Fibroblast of lung (primary cell): ENCODE measurements around the gene TMEM82. TPM values are rescaled to one million over a fixed set of nuclear protein-coding genes. Genes with fewer than 3 reads are reported as not detected.

Source experiments
- DNase-seq, 2 donors: peaks; one replicate each; pipeline versions ENCODE4 v3.0.0 to v3.0.0-alpha.2; 2010; ENCODE audit warnings: low read depth in 2 of 2
- H2AFZ ChIP-seq: 2 replicates; pipeline ENCODE4 v1.5.1; 2012; ENCODE audit warnings: low read length, control low read depth, inconsistent platforms
- H3K27ac ChIP-seq: 2 replicates; pipeline ENCODE4 v1.5.1; 2011; ENCODE audit warnings: low read length, control low read depth; ENCODE audit not compliant: insufficient read depth
- H3K27me3 ChIP-seq: 2 replicates; pipeline ENCODE4 v1.5.1; 2011; ENCODE audit warnings: mild to moderate bottlenecking, low read length; ENCODE audit not compliant: control insufficient read depth, insufficient read depth
- H3K36me3 ChIP-seq: 2 replicates; pipeline ENCODE4 v1.5.1; 2011; ENCODE audit warnings: low read length; ENCODE audit not compliant: control insufficient read depth, insufficient read depth
- H3K4me1 ChIP-seq: 2 replicates; pipeline ENCODE4 v1.5.1; 2011; ENCODE audit warnings: low read length; ENCODE audit not compliant: control insufficient read depth, insufficient read depth; ENCODE audit errors: extremely low read depth
- H3K4me2 ChIP-seq: 2 replicates; pipeline ENCODE4 v1.5.1; 2011; ENCODE audit warnings: low read length, control low read depth; ENCODE audit not compliant: insufficient read depth; ENCODE audit errors: extremely low read depth
- H3K4me3 ChIP-seq, 4 experiments: fragments of 200-600 bp in 1 of 4; sonication (generic) in 1 of 4; replicated peaks in 1 of 4; 2 replicates each; pipeline ENCODE4 v1.5.1; 2011 to 2016; ENCODE audit warnings: low read length in 4 of 4, low read depth in 3 of 4, mild to moderate bottlenecking in 3 of 4, control low read depth in 2 of 4, inconsistent platforms in 1 of 4, mixed read lengths in 1 of 4; ENCODE audit not compliant: insufficient read depth in 1 of 4; ENCODE audit errors: control extremely low read depth in 1 of 4
- H3K79me2 ChIP-seq: 2 replicates; pipeline ENCODE4 v1.5.1; 2012; ENCODE audit warnings: mild to moderate bottlenecking, low read length, inconsistent platforms; ENCODE audit not compliant: control insufficient read depth, insufficient read depth
- H3K9ac ChIP-seq: 2 replicates; pipeline ENCODE4 v1.5.1; 2011; ENCODE audit warnings: mild to moderate bottlenecking, low read length, control low read depth; ENCODE audit not compliant: insufficient read depth
- H3K9me3 ChIP-seq: 2 replicates; pipeline ENCODE4 v1.5.1; 2012; ENCODE audit warnings: low read depth, low read length; ENCODE audit not compliant: control insufficient read depth, insufficient read depth
- H4K20me1 ChIP-seq: 2 replicates; pipeline ENCODE4 v1.5.1; 2011; ENCODE audit warnings: low read length; ENCODE audit not compliant: control insufficient read depth, insufficient read depth; ENCODE audit errors: extremely low read depth
- CTCF ChIP-seq, 2 donors: IDR thresholded peaks in 1 of 2; conservative IDR thresholded peaks in 1 of 2; 1 replicate in 1 of 2; 2 replicates in 1 of 2; pipeline ENCODE4 v1.5.1; 2011 to 2012; ENCODE audit warnings: low read length in 2 of 2, control low read depth in 1 of 2, inconsistent platforms in 1 of 2, low read depth in 1 of 2, mild to moderate bottlenecking in 1 of 2
- EZH2 ChIP-seq: IDR thresholded peaks from 2 replicates; pipeline ENCODE4 v1.5.1; 2012; ENCODE audit warnings: low read length, control low read depth, mild to moderate bottlenecking; ENCODE audit errors: missing control alignments
- polyA plus RNA-seq, 2 donors: library from polyadenylated mRNA; depleted of rRNA in 1 of 2; stranded (reverse) in 1 of 2; unstranded in 1 of 2; fragments of >200 nt; gene quantifications; 2 replicates each; pipeline ENCODE4 v1.2.1, GENCODE V29; 2011 to 2012; ENCODE audit warnings: missing spikeins in 1 of 2
- total RNA-seq: library from RNA; depleted of rRNA; stranded (reverse); fragments of >200 nt; gene quantifications from 2 replicates; pipeline ENCODE4 v1.2.1, GENCODE V29; 2014

TMEM82 gene
- total and polyA plus RNA-seq, 2 donors (not counting 1 experiment from before 2014, with no cell fraction given): not detected

GRCh38 chr1:15706751-15707150 is 35.5 kb upstream of the TMEM82 start:
- TF ChIP-seq EZH2 (no peak), CTCF (conservative IDR thresholded peaks at IDR 0.05 in 1 of 2, IDR thresholded peaks at IDR 0.05 in 1 of 2; ENCODE audit: low read depth in 1 of 2, low read length in 2 of 2) (no peak)
- Histone ChIP-seq H3K9me3 (no peaks in the 10 kb centered on the region), H3K4me2 (no peak overlapping the region), H3K79me2 (peaks cover 43% of the 10 kb centered on the region), H3K4me3 (no peak overlapping the region), H2AFZ (no peak overlapping the region), H4K20me1 (no peaks in the 10 kb centered on the region), H3K4me1 (peaks cover 10% of the 10 kb centered on the region), H3K36me3 (peaks cover 4% of the 10 kb centered on the region), H3K27me3 (no peaks in the 10 kb centered on the region), H3K9ac (no peak overlapping the region), H3K27ac (no peak overlapping the region)
- DNase-seq: no peak

- H3K79me2 ChIP-seq: peaks cover 40% of the 10 kb centered on the region
- H3K9me3 ChIP-seq: no peaks in the 10 kb centered on the region
- no peak overlapping the region for H3K9ac ChIP-seq
- no peaks in the 10 kb centered on the region for H3K27me3 ChIP-seq
- H4K20me1 ChIP-seq: no peaks in the 10 kb centered on the region
- no peak overlapping the region for H3K4me3 ChIP-seq
- peaks cover 10% of the 10 kb centered on the region for H3K4me1 ChIP-seq
- H3K4me2 ChIP-seq: no peak overlapping the region
- no peak for DNase-seq
- H2AFZ ChIP-seq: no peak overlapping the region
- TF ChIP-seq CTCF (conservative IDR thresholded peaks at IDR 0.05 in 1 of 2, IDR thresholded peaks at IDR 0.05 in 1 of 2; ENCODE audit: low read depth in 1 of 2, low read length in 2 of 2) (no peak), EZH2 (no peak)
- H3K36me3 ChIP-seq: peaks cover 2% of the 10 kb centered on the region
- H3K27ac ChIP-seq: no peak overlapping the region
Measured at GRCh38 chr1:15707239-15707925, 34.9 kb upstream of the TMEM82 start.

- Histone ChIP-seq H3K9me3 (no peaks in the 10 kb centered on the region), H3K4me1 (peaks cover 4% of the 10 kb centered on the region), H3K27ac (no peak overlapping the region), H3K4me3 (no peak overlapping the region), H2AFZ (no peak overlapping the region), H3K4me2 (no peak overlapping the region), H3K36me3 (peaks cover 2% of the 10 kb centered on the region), H3K79me2 (peaks cover 42% of the 10 kb centered on the region), H3K9ac (no peak overlapping the region), H4K20me1 (no peaks in the 10 kb centered on the region), H3K27me3 (no peaks in the 10 kb centered on the region)
- DNase-seq: no peak
- TF ChIP-seq CTCF (conservative IDR thresholded peaks at IDR 0.05 in 1 of 2, IDR thresholded peaks at IDR 0.05 in 1 of 2; ENCODE audit: low read depth in 1 of 2, low read length in 2 of 2): no peak
Measured at GRCh38 chr1:15708486-15709137, 33.7 kb upstream of the TMEM82 start.
